Activated CD8-positive, alpha-beta memory T cell treated with anti-CD3 and anti-CD28 coated beads for 4 hours (primary cell): ENCODE data around the gene DPF3.

Experiments
- DNase-seq, 2 donors: peaks; one replicate each; pipeline ENCODE4 v3.0.0-alpha.2; 2020; ENCODE audit warnings: low read depth in 2 of 2

Gene DPF3

GRCh38 chr14:72715850-72716228 is 178.1 kb downstream of the DPF3 start:
- no peak for DNase-seq

- no peak for DNase-seq
These were observed 178.6 kb downstream of the DPF3 start for GRCh38 chr14:72715215-72715849.

GRCh38 chr14:72714871-72715214 is 179.1 kb downstream of the DPF3 start:
- DNase-seq = no peak

- DNase-seq = no peak
These were observed 179.8 kb downstream of the DPF3 start for GRCh38 chr14:72714094-72714493.

- DNase-seq = no peak
These were observed 182.0 kb downstream of the DPF3 start for GRCh38 chr14:72711936-72712335.

- DNase-seq = no peak
These were observed 183.8 kb downstream of the DPF3 start for GRCh38 chr14:72709916-72710611.

- DNase-seq = no peak
These were observed 185.0 kb downstream of the DPF3 start for GRCh38 chr14:72708708-72709475.

GRCh38 chr14:72708222-72708621 is 185.7 kb downstream of the DPF3 start:
- DNase-seq = no peak

GRCh38 chr14:72706485-72706884 is 187.4 kb downstream of the DPF3 start:
- DNase-seq = no peak

GRCh38 chr14:72704502-72704901 is 189.4 kb downstream of the DPF3 start:
- DNase-seq = no peak

GRCh38 chr14:72701605-72702004 is 192.3 kb downstream of the DPF3 start:
- DNase-seq = no peak

GRCh38 chr14:72701237-72701565 is 192.7 kb downstream of the DPF3 start:
- DNase-seq = no peak

- no peak for DNase-seq
These were observed 193.3 kb downstream of the DPF3 start for GRCh38 chr14:72700338-72701236.

- no peak for DNase-seq
These were observed 194.0 kb downstream of the DPF3 start for GRCh38 chr14:72699852-72700257.

- no peak for DNase-seq
These were observed 194.5 kb downstream of the DPF3 start for GRCh38 chr14:72699443-72699842.

- DNase-seq = no peak
These were observed 201.2 kb downstream of the DPF3 start for GRCh38 chr14:72692696-72693095.

GRCh38 chr14:72690324-72690723 is 203.6 kb downstream of the DPF3 start:
- DNase-seq = no peak

GRCh38 chr14:72688990-72689671 is 204.8 kb downstream of the DPF3 start:
- DNase-seq = no peak

GRCh38 chr14:72686832-72687231 is 207.1 kb downstream of the DPF3 start:
- DNase-seq = no peak

GRCh38 chr14:72686101-72686500 is 207.8 kb downstream of the DPF3 start:
- DNase-seq = no peak

GRCh38 chr14:72685456-72685855 is 208.4 kb downstream of the DPF3 start:
- no peak for DNase-seq

GRCh38 chr14:72683787-72684186 is 210.1 kb downstream of the DPF3 start:
- DNase-seq = no peak
